Umbilical cord (tissue), 2 donors: ENCODE measurements around the gene DOC2B. TPM values are rescaled to one million over a fixed set of nuclear protein-coding genes. Genes with fewer than 3 reads are reported as not detected.
A peak's percentile ranks its signal among the peaks of the same experiment; 100 is the strongest.
"Not testable (repeated sequence)": the region's sequence is repeated elsewhere in the genome, so short reads cannot be mapped to it uniquely, and the experiment has no call there.

Experiments
- DNase-seq: peaks from one replicate; pipeline ENCODE4 v3.0.0-alpha.2; 2015; ENCODE audit warnings: low spot score
- total RNA-seq: library from RNA; depleted of rRNA; stranded (reverse); fragments of >200 nt; gene quantifications from one replicate; pipeline ENCODE4 v1.2.3, GENCODE V29; 2014; ENCODE audit warnings: low replicate concordance; ENCODE audit not compliant: insufficient read depth

The DOC2B gene
- 2.2 TPM for total RNA-seq

- DNase-seq: peak; percentile 29
Observed at GRCh38 chr17:181245-182049, at the start of gene DOC2B. Gene DOC2B, minus strand, starts transcription at chr17:181650. Its CDS starts 171 bp downstream, at chr17:181479.

DNA sequence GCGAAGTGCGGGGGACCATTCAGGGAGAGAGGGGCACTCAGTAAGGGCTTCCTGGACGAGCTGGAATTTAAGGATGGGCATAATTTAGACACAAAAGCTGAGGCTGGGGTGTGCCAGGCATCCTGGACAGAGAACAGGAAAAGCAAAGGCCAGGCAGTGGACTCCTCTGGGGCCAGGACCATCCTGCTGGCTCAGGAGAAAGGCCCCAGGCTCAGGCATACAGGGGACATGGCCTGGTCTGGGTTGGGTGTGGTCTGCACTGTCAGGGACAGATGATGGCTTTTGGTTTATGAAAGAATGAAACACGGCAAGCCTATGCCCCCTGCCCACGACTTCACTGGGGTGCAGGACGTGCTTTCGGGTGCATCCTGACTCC lies 48.9 kb upstream of the DOC2B start:
- DNase-seq: no peak

DNA sequence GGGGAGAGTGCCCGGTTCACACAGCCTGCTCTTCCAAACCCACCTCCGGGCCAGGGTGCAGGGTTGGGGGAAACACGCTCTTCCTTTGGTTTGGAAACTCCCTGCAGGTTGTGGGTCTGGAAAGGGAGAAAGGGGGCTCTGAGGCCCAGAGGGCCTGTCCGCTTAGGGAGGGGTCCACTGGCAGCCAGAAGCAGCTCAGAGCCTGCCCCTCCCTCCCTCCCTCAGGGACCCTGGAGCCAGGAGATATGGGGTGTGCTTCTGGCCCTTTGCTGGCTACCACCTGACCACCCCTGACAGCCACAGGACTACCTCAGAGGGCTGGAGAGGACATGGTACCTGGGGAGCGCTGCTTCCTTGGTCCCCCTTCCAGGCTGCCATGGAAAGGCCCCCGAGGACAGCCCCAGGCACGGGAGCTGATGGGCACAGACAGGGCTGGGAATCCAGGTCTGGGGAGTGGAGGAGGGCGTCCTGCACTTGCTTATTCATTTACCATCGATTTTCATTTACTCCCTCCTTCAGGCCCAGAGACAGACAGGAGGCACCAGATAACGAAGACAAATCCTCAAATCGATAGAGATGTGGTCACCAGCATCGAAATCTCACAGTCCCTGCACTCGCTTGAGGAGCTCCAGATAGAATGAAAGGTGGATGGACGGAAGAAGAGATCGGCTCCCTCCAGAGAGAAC lies 48.4 kb upstream of the DOC2B start:
- DNase-seq: no peak

DNA sequence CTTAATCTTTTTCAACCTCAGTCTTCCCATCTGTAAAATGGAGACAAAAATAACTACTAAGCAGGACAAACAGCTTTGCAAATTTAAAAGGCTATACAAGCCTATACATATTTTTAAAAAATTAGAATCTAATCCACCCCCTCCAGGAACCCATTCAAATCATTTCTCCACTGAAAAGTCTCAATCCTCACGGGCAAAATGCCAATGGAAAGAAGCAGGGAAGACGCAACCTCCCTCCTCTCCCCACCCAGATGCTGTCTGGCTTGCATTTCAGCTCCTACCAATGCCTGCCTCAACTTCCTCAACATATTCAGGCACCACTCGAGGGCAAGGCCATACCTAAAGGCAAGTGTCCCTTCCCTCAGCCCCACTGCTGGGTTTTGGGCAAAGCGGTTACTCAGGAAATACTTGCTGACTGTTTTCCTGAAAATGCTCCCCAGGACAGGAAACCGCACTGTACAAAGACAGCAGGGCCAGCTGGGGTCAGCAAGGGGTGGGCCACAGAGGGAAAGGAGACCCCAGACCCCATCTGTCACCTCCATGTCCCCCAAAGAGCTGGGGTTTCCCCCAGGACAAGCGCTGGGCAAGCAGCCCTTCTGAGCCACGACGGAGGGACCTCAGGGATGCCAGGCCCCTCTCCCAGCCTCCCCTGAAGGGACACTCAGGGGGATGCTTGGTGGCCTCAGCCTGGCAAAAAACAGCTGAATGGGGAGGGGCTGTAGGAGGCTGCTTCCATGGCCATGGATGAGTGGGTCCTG lies 47.7 kb upstream of the DOC2B start:
- no peak for DNase-seq

- no peak for DNase-seq
Observed at GRCh38 chr17:227946-228615, 46.6 kb upstream of the DOC2B start.

DNA sequence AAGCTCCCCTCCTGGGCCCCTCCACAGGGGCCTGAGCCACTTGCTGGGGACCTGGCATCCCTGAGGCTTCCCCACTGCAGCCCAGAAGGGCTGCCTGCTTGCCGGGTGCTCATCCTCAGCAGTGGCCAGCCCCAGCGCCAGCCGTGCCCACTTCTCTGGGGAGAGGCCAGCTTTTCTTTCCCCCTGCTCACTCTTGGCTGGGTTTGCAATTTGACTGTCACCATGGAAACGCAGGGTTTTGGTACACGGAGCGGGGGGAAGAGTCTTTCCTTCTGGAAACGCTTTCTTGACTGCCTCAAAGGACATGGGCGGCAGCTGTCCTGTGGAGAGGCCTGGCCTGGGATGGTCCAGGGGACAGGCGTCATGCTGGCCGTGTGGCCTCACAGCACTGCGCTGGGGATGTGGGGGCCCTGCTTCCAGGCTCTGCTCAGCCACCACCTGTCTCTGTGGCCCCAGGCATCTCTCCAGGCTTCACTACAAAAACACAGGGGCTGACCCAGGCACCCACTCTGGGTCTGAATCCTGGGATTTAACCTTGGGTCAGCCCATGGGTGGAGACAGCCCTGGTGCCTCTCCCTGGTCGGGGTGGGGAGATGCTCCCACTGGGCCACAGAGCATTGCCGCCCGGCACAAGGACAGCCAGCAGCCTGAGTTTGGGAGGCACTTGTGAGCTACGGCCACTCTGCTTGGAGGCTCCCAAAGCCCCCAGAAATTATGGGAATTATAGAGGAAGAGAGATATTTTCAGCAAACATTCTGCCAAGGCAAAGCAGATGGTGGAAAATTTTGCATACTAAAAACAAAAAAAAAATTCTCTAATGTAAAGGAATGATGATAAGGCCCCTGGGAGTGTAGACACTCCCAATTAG lies 45.9 kb upstream of the DOC2B start:
- no peak for DNase-seq

- DNase-seq: no peak
Observed at GRCh38 chr17:226108-227077, 44.9 kb upstream of the DOC2B start.

DNA sequence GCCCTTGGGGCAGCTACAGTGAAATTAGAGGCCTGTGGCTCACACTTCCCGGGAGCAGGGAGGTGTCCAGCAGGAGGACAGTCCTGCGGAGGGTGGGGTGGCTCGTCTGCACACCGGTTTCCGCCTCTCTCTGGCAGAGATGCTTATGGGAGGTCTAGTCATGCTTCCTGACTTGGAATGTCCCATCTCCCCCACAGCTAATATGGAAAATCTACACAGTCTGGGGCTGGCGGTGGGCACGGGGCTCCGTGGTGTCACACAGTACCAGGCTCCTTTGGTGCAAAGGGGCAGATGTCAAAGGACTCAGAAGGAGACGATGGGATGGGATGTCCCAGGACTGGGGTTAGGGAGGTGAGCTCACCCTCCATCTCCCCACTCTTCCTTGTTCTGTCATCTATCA lies 44.1 kb upstream of the DOC2B start:
- DNase-seq: no peak

DNA sequence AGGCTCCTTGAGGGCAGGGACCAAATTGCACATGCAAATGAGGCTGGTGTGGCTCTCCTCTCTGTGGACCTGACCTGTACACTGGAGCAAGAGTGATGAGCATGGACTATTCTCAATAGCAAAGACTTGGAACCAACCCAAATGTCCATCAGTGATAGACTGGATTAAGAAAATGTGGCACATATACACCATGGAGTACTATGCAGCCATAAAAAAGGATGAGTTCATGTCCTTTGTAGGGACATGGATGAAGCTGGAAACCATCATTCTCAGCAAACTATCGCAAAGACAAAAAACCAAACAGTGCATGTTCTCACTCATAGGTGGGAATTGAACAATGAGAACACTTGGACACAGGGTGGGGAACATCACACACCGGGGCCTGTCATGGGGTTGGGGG lies 43.1 kb upstream of the DOC2B start:
- not testable (repeated sequence) for DNase-seq

DNA sequence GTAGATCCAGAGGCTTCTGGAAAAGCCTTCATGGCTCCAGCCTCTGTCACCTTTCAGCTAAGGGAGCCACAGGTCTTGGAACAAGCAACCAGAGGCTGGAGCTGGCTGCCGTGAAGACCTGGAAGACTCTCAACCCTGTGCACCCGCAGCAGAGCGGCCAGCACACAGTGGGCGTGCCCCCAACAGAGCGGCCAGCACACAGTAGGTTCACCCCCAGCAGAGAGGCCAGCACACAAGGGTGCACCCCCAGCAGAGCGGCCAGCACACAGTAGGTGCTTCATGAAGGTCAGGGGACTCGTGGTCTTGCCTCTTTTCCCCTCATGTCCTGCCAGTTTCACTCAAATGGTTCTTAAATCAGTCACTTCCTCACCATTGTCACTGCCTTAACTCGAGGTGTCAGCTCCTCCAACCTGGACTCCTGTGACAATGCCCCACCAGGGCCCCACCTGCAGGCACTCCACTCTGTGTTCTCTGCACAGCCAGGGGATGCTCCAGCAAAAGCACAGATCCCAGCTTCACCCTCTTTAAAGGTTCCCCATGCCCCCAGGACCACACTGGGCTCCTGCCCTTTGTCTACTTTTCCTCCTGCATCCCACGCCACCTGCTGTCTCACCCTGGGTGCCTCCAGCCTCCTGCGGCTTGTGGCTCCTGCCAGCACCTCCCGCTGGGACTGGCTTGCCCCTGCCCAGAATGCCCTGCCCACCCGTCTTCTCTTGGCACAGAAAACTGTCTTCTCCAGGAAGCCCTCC lies 42.4 kb upstream of the DOC2B start:
- DNase-seq: no peak

GRCh38 chr17:222172-222571 lies 40.7 kb upstream of the DOC2B start:
- DNase-seq: no peak

DNA sequence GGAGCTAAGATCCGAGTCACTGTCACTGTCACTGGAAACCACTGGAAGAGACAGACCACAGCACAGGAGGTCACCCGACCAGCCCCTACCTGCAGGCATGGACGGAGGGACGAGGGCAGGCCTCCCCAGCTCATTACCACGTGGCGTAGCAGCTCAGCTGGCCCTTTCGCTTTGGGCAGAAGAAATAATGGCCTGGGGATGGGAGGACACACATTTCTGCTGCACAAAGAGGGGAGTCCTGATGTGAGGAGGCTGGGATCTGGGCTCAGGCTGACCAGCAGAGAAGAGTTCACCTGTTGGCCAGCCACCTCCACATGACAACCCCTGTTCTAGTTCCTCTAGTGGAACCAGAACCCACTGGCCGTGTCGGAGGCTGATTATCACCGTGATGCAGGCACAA lies 38.2 kb upstream of the DOC2B start:
- no peak for DNase-seq

DNA sequence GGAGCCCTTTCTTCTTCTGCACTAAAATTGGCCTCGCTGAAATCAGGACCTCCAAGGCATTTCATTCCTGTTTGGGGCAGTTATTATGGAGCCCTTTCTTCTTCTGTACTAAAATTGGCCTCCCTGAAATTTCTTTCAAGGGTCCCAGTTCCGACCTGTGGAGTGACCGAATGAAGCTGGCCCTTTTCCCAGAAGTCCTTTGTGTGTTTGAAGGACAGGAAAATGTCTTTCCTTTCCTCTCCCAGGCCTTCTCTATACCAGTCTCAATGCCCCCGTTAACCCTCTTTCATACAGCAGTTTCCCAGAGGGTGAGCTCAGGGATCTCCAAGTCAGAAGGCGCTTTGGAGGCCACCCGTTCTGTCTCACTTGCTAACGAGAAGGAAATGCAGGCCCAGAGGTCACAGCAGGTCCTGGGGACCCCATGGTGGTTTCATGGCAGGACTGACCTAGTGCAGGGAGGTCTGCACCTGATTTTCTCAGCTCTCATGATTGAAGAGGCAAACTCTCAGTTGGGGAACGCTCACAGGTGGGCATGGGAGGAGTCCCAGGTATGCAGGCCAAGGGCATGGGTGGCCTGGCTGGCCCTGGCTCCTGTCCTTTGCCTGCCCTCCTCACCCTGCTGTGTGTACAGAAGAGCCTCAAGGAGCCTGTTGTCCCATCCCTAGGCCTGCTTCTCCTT lies 37.1 kb upstream of the DOC2B start:
- DNase-seq: no peak

DNA sequence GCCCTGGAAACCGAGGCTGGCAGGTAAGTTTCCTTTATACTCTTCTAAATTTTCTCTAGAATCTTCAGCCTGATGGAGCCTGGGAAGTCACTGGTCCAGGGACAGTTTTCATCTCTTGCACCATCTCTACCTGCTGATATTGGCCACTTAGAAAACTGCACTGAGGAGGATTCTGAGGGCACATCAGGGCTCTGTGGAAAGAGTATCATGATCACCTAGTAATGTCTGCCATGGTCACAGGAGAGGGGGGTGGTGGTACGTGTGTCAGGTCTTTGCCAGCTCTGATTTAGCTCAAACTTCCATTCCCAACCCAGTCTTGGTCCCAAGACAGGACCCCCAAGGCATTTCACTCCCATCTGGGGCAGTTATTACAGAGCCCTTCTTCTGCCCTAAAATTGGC lies 35.2 kb upstream of the DOC2B start:
- no peak for DNase-seq

GRCh38 chr17:215563-216478 lies 34.4 kb upstream of the DOC2B start:
- not testable (repeated sequence) for DNase-seq

DNA sequence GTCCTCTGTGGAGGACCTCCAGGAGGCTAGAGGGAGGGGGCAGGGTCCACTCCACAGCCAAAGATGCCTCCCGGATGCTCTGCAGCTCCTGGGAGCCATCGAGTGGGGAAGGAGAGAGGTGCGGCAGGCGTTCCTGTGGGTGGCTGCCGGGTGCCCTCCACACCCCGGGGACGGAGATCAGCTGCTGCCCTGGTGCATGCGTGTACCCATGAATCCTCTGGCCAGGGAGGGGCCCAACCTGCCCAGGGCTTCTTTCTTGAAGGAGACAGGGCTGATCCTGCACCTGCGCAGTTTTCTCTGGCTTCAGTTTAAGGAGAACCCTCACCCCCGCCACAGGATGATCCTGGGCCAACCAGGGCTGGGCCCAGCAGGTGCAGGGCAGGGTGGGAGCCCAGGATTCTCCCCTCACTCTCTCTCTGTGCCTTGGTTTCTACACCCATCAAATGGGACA lies 33.5 kb upstream of the DOC2B start:
- DNase-seq: no peak
